Measurements from ENCODE around the gene SLC2A1. TPM values are rescaled to one million over a fixed set of nuclear protein-coding genes. Genes with fewer than 3 reads are reported as not detected.
A peak's percentile ranks its signal among the peaks of the same experiment; 100 is the strongest.

The SLC2A1 gene
- total RNA-seq, 2 donors from 2014 or later: 119 to 147 TPM

DNA sequence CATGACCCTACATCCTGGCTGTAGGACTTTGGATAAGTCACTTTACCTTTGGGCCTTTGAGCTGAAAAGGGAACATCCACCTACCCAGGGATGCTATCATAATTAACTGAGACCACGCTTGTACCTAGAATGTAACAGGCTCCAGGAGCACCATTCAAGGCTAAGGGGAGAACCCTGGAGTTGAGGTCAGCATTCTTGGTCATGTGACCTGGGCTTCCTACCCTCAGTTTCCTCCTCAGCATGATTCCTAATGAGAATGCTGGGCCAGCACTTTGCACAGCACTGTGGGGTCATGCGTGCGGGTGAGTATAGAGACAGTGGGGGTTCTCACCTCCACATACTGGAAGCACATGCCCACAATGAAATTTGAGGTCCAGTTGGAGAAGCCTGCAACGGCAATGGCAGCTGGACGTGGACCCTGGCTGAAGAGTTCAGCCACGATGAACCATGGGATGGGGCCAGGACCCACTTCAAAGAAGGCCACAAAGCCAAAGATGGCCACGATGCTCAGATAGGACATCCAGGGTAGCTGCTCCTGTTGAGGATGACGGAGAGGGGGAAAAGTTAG lies 31.3 kb downstream of the SLC2A1 start:
- TF ChIP-seq, protein P1, sequence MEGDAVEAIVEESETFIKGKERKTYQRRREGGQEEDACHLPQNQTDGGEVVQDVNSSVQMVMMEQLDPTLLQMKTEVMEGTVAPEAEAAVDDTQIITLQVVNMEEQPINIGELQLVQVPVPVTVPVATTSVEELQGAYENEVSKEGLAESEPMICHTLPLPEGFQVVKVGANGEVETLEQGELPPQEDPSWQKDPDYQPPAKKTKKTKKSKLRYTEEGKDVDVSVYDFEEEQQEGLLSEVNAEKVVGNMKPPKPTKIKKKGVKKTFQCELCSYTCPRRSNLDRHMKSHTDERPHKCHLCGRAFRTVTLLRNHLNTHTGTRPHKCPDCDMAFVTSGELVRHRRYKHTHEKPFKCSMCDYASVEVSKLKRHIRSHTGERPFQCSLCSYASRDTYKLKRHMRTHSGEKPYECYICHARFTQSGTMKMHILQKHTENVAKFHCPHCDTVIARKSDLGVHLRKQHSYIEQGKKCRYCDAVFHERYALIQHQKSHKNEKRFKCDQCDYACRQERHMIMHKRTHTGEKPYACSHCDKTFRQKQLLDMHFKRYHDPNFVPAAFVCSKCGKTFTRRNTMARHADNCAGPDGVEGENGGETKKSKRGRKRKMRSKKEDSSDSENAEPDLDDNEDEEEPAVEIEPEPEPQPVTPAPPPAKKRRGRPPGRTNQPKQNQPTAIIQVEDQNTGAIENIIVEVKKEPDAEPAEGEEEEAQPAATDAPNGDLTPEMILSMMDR (IDR thresholded peaks at IDR 0.05): no peak
- peaks cover 36% of the 10 kb centered on the region for H3K36me3 ChIP-seq
- no peak for DNase-seq (ENCODE audit: low spot score)

DNA sequence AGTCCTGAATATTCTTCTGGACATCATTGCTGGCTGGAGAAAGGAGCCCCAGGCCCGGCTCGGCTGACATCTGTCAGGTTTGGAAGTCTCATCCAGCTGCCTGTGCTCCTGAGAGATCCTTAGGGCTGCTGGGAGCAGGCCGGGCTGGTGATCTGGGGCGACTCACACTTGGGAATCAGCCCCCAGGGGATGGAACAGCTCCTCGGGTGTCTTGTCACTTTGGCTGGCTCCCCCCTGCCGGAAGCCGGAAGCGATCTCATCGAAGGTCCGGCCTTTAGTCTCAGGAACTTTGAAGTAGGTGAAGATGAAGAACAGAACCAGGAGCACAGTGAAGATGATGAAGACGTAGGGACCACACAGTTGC lies 31.8 kb downstream of the SLC2A1 start:
- H3K36me3 ChIP-seq: peaks cover 36% of the 10 kb centered on the region
- H3K4me1 ChIP-seq (ENCODE audit: control insufficient read depth in 1 of 2, low read depth in 2 of 2): peaks cover 11 to 14% of the 10 kb centered on the region in 2 donors
- no peak overlapping the region for H3K27ac ChIP-seq
- TF ChIP-seq, protein P1 (IDR thresholded peaks at IDR 0.05): no peak
- DNase-seq (ENCODE audit: low spot score) (no peak), ATAC-seq (ENCODE audit: insufficient number of reproducible peaks, low FRiP score, low read depth) (no peak)
- H3K9me3 ChIP-seq: no peaks in the 10 kb centered on the region
- no peaks in the 10 kb centered on the region for H3K27me3 ChIP-seq (replicated peaks; ENCODE audit: insufficient read depth)
- no peak overlapping the region for H3K4me3 ChIP-seq

More for the DNA sequence above, 31.3 kb downstream of the SLC2A1 start:
- no peak for ATAC-seq (ENCODE audit: insufficient number of reproducible peaks, low FRiP score, low read depth)
- Histone ChIP-seq H3K27me3 (replicated peaks; ENCODE audit: insufficient read depth) (no peaks in the 10 kb centered on the region), H3K4me1 (ENCODE audit: control insufficient read depth in 1 of 2, low read depth in 2 of 2) (peaks cover 16 to 19% of the 10 kb centered on the region in 2 donors), H3K9me3 (no peaks in the 10 kb centered on the region), H3K27ac (no peak overlapping the region), H3K4me3 (no peak overlapping the region)

DNA sequence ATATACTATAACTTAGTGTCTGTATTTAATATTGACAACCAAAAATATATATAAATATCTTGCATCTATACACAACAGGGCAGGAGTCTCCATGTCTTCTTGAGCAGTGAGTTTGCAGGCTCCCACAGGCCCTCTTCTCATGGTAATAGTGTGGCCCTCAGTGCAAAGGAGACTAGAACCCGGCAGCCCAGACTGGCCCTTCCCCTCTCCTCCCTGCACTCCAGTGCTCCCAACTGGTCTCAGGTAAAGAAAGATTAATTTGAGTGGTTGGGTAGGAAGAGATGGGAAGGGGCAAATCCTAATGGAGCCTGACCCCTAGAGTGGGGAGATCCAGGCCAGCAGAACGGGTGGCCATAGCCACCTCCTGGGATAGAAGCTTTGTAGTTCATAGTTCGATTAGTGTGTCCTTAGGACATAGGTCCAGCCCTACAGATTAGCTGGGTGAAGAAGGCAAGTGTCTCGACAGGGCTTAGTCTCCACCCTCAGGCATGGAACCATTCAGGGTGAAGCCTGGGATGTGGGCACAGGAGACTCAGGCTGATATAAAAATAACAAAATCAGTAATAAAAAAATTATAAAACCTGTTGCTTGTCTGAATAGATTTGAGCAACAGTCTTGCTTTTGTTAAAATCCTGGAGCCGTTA lies 32.3 kb downstream of the SLC2A1 start:
- Histone ChIP-seq H3K4me1 (ENCODE audit: control insufficient read depth in 1 of 2, low read depth in 2 of 2) (peaks cover 6 to 12% of the 10 kb centered on the region in 2 donors), H3K9me3 (no peaks in the 10 kb centered on the region), H3K27me3 (replicated peaks; ENCODE audit: insufficient read depth) (no peaks in the 10 kb centered on the region), H3K4me3 (no peak overlapping the region), H3K36me3 (peaks cover 36% of the 10 kb centered on the region), H3K27ac (no peak overlapping the region)
- TF ChIP-seq, protein P1 (IDR thresholded peaks at IDR 0.05): no peak
- DNase-seq (ENCODE audit: low spot score) (no peak), ATAC-seq (ENCODE audit: insufficient number of reproducible peaks, low FRiP score, low read depth) (no peak)

DNA sequence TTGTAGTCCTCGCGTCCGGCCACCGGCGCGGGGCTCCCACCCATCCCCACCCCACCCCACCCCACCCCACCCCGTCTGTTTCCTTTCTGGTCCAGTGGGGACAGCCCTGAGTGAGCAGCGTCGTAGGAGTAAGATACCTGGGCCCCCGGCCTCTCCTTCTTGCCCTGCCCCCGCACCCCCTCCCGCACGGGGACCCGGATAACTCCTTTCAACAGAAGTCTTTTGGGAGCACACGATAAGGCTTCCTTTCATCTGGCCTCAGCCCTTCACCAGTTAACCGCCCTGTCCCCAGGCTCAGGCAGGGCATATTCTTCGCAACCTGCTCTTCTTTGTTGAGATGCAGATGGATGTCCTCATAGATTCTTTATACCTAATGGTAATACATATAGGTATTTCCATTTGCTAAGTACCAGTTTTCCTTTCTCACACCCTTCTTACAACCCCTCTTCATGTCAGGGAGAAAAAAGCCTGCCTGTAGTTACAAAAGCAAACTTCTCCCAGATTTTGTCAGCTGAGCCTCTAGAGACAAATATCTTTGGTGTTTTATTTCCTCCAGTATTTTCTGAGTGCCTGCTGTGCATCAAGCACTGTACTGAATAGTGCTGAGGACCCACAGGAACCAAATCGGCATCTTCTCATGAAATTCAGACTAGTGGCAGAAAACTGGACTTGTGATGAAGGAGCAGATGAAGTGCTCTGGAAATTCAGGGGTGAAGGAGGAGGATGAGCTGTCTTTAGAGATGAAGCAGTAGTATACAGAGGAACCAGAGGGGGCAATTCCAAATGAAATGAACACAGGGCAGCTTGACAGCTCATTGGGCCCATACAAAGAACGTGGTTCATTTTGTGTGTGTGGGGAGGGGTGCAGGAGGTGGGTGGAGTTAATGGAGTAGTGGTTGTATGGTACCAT lies 33.6 kb downstream of the SLC2A1 start:
- H3K36me3 ChIP-seq: peaks cover 36% of the 10 kb centered on the region

More for the DNA sequence above, 33.6 kb downstream of the SLC2A1 start:
- peak; percentile 4 for ATAC-seq (ENCODE audit: insufficient number of reproducible peaks, low FRiP score, low read depth)
- H3K4me3 ChIP-seq: peak overlapping the region; percentile 89
- peaks cover 4 to 12% of the 10 kb centered on the region in 2 donors for H3K4me1 ChIP-seq (ENCODE audit: control insufficient read depth in 1 of 2, low read depth in 2 of 2)
- H3K27ac ChIP-seq: peak overlapping the region; percentile 87
- DNase-seq (ENCODE audit: low spot score): no peak
- no peaks in the 10 kb centered on the region for H3K27me3 ChIP-seq (replicated peaks; ENCODE audit: insufficient read depth)
- TF ChIP-seq, protein P1 (IDR thresholded peaks at IDR 0.05): no peak
- H3K9me3 ChIP-seq: no peaks in the 10 kb centered on the region
